SK-N-SH treated with all-trans-retinoic acid at 6 μM for 48 hours (cell line): ENCODE results near the gene MTMR6.

Experiments
- ARNTL ChIP-seq: fragments of 450-650 bp; formaldehyde crosslinking; IDR thresholded peaks from 2 replicates; pipeline ENCODE4 v1.5.0; 2020; ENCODE audit warnings: low read depth, mild to moderate bottlenecking, moderate library complexity, borderline replicate concordance
- CREB5 ChIP-seq: fragments of 250-450 bp; sonication (Bioruptor Pico); IDR thresholded peaks from 2 replicates; pipeline ENCODE4 v1.5.1; 2020; ENCODE audit warnings: low read depth, mild to moderate bottlenecking, moderate library complexity
- CSDC2 ChIP-seq: fragments of 250-450 bp; sonication (Bioruptor Pico); IDR thresholded peaks from 2 replicates; pipeline ENCODE4 v1.5.0; 2020; ENCODE audit warnings: mild to moderate bottlenecking, moderate library complexity
- CSRNP3 ChIP-seq: fragments of 250-450 bp; sonication (Bioruptor Pico); IDR thresholded peaks from 2 replicates; pipeline ENCODE4 v1.5.1; 2021; ENCODE audit warnings: mild to moderate bottlenecking, moderate library complexity
- ESRRG ChIP-seq: fragments of 250-450 bp; sonication (Bioruptor Pico); IDR thresholded peaks from 2 replicates; pipeline ENCODE4 v1.6.1; 2021; ENCODE audit warnings: mild to moderate bottlenecking
- GLIS3 ChIP-seq: fragments of 250-450 bp; sonication (Bioruptor Pico); IDR thresholded peaks from 2 replicates; pipeline ENCODE4 v1.5.0; 2020; ENCODE audit warnings: mild to moderate bottlenecking, moderate library complexity
- ISL1 ChIP-seq: fragments of 250-450 bp; sonication (Bioruptor Pico); IDR thresholded peaks from 2 replicates; pipeline ENCODE4 v2.1.2; 2022; ENCODE audit warnings: mild to moderate bottlenecking, moderate library complexity
- ZNF565 ChIP-seq: fragments of 450-650 bp; formaldehyde crosslinking; conservative IDR thresholded peaks from 2 replicates; pipeline ENCODE4 v1.5.0; 2020; ENCODE audit warnings: low read depth, mild to moderate bottlenecking, moderate library complexity
- ZNF70 ChIP-seq: fragments of 450-650 bp; formaldehyde crosslinking; IDR thresholded peaks from 2 replicates; pipeline ENCODE4 v1.5.0; 2020; ENCODE audit warnings: mild to moderate bottlenecking, moderate library complexity

- TF ChIP-seq ARNTL: no peak
- no peak for TF ChIP-seq CREB5 (CRISPR knock-in tag)
- TF ChIP-seq ZNF565: no peak
- TF ChIP-seq CSDC2 (CRISPR knock-in tag): no peak
- no peak for TF ChIP-seq CSRNP3 (CRISPR knock-in tag)
- TF ChIP-seq ISL1: no peak
- no peak for TF ChIP-seq ZNF70 (CRISPR knock-in tag)
- TF ChIP-seq ESRRG (CRISPR knock-in tag): no peak
- TF ChIP-seq GLIS3 (CRISPR knock-in tag): no peak
These were observed 36.8 kb upstream of the MTMR6 start for GRCh38 chr13:25324100-25324499.
